Activated naive CD4-positive, alpha-beta T cell treated with anti-CD3 and anti-CD28 coated beads, Interleukin-2, amount 50 U/mL, for 24 hours (primary cell): Measurements from ENCODE around the gene TALDO1.

Source experiments
- H3K27ac Mint-ChIP-seq: one replicate; pipeline ENCODE4 v1.8.0; 2021; ENCODE audit warnings: mild to moderate bottlenecking, mixed read lengths
- H3K27me3 Mint-ChIP-seq: one replicate; pipeline ENCODE4 v1.8.0; 2021; ENCODE audit warnings: mixed read lengths
- H3K36me3 Mint-ChIP-seq: one replicate; pipeline ENCODE4 v1.8.0; 2021; ENCODE audit warnings: mixed read lengths
- H3K4me1 Mint-ChIP-seq: one replicate; pipeline ENCODE4 v1.8.0; 2021; ENCODE audit warnings: mixed read lengths
- H3K4me3 Mint-ChIP-seq: one replicate; pipeline ENCODE4 v1.8.0; 2021; ENCODE audit warnings: mild to moderate bottlenecking, mixed read lengths
- H3K9me3 Mint-ChIP-seq: one replicate; pipeline ENCODE4 v1.8.0; 2021; ENCODE audit warnings: mixed read lengths

Gene TALDO1

DNA sequence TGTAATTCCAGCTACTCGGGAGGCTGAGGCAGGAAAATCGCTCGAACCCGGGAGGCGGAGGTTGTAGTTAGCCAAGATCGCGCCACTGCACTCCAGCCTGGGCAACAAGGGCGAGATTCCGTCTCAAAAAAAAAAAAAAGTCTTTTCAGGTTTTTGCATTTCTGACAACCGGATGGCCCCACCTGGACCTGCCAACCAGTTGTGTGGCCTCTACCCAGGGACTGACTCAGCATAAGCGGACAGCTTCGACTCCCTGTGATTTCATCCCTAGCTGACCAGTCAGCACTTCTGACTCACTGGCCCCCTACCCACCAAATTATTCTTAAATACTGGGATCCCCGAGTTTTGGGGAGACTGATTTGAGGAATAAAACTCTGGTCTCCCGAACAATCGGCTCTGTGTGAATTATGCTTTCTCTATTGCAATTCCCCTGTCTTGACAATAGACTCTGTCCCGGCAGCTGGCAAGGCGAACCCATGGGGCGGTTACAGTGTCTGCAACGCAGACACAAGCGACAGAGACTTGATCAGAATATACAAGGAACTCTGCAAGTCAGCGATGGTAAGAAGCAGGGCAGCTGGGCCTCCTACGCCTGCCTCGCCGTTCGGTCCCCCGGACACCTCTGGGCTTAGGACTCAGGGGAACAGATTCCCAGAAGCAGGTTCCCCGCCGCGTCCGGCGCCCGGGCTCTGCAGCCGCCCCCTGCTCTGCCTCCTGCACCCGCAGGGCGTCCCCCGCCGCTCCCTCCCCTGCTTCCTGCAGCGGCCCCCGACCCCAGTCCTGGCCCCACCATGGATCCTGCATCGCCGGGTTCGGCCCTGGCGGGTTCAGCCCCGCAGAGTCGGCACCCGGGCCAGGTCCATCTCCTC, 741 bp upstream of the TALDO1 start:
- Mint-ChIP-seq H3K27me3 (no peaks in the 10 kb centered on the region), H3K4me3 (peak overlapping the region; percentile 88), H3K9me3 (no peaks in the 10 kb centered on the region), H3K4me1 (peaks cover 13% of the 10 kb centered on the region), H3K36me3 (no peaks in the 10 kb centered on the region), H3K27ac (peak overlapping the region; percentile 86)

DNA sequence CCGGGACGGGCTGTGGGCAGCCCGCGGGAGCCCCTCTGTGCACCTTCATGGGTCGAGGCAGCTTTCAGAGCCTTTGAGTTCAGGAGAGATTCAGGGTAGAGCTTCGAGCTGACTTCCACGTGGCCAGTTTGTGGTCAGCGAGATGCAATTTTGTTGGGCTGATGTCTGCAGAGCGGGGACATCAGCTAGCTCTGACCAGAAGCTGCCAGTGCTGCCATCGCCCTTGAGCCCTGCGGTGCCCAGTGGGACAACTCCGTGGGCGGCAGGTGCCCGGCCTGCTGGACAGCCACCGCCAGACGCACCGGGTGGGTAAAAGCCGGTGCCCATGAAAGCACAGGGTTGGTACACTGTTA, 719 bp downstream of the TALDO1 start:
- H3K4me3 Mint-ChIP-seq = peak overlapping the region; percentile 90
- H3K27me3 Mint-ChIP-seq = no peaks in the 10 kb centered on the region
- no peaks in the 10 kb centered on the region for H3K9me3 Mint-ChIP-seq
- peak overlapping the region; percentile 94 for H3K27ac Mint-ChIP-seq
- peaks cover 18% of the 10 kb centered on the region for H3K4me1 Mint-ChIP-seq
- no peaks in the 10 kb centered on the region for H3K36me3 Mint-ChIP-seq

- Mint-ChIP-seq H3K27me3 (no peaks in the 10 kb centered on the region), H3K27ac (peak overlapping the region; percentile 35), H3K9me3 (no peaks in the 10 kb centered on the region)
Observed at GRCh38 chr11:749731-750130, 2.5 kb downstream of the TALDO1 start.

GRCh38 chr11:760236-760635, 13.0 kb downstream of the TALDO1 start:
- Mint-ChIP-seq H3K9me3 (no peaks in the 10 kb centered on the region), H3K4me1 (no peaks in the 10 kb centered on the region), H3K27ac (no peak overlapping the region), H3K36me3 (peaks cover 7% of the 10 kb centered on the region), H3K27me3 (no peaks in the 10 kb centered on the region), H3K4me3 (no peak overlapping the region)

More at GRCh38 chr11:749731-750130, 2.5 kb downstream of the TALDO1 start:
- H3K4me3 Mint-ChIP-seq = peak overlapping the region; percentile 70
- H3K36me3 Mint-ChIP-seq = no peaks in the 10 kb centered on the region
- peaks cover 18% of the 10 kb centered on the region for H3K4me1 Mint-ChIP-seq

DNA sequence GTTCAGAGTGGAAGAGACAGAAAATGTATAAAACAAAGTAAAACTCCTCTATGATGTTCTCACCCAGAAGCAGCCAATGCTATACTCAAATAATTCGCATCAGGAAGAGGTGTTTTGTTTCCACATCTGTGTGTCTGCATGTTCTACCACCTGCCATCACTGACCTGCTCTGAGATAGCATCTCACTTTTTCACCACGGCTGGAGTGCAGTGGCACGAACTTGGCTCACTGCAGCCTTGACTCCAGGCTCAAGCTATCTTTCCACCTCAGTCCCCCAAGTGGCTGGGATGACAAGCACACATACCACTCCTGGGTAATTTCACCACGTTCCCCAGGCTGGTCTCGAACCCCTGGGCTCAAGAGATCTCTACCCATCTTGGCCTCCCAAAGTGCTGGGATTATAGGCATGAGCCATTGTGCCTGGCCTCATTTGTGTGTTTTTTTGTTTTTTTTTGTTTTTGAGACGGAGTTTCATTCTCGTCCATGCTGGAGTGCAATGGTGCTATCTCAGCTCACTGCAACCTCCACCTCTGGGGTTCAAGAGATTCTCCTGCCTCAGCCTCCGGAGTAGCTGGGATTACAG, 14.4 kb downstream of the TALDO1 start:
- no peaks in the 10 kb centered on the region for H3K4me1 Mint-ChIP-seq

GRCh38 chr11:762421-763072, 15.3 kb downstream of the TALDO1 start:
- Mint-ChIP-seq H3K4me3 (no peak overlapping the region), H3K9me3 (no peaks in the 10 kb centered on the region), H3K27me3 (no peaks in the 10 kb centered on the region), H3K4me1 (no peaks in the 10 kb centered on the region), H3K27ac (no peak overlapping the region), H3K36me3 (peaks cover 3% of the 10 kb centered on the region)

More for the DNA sequence above, 14.4 kb downstream of the TALDO1 start:
- Mint-ChIP-seq H3K36me3 (peaks cover 7% of the 10 kb centered on the region), H3K27me3 (no peaks in the 10 kb centered on the region), H3K9me3 (no peaks in the 10 kb centered on the region), H3K4me3 (no peak overlapping the region), H3K27ac (no peak overlapping the region)

DNA sequence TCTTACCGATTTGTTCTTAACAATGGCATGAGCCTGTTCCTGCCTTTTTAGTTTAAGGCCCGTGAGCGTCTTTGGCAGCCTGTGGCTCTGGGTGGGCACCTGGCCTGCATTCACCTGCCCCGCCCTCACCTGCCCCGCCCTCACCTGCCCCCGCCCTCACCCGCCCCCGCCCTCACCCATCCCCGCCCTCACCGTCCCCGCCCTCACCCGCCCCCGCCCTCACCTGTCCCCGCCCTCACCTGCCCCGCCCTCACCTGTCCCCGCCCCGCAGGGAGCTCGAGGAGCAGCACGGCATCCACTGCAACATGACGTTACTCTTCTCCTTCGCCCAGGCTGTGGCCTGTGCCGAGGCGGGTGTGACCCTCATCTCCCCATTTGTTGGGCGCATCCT, 15.8 kb downstream of the TALDO1 start:
- Mint-ChIP-seq H3K9me3 (no peaks in the 10 kb centered on the region), H3K4me1 (no peaks in the 10 kb centered on the region), H3K4me3 (no peak overlapping the region), H3K27me3 (no peaks in the 10 kb centered on the region), H3K36me3 (peaks cover 2% of the 10 kb centered on the region), H3K27ac (no peak overlapping the region)

DNA sequence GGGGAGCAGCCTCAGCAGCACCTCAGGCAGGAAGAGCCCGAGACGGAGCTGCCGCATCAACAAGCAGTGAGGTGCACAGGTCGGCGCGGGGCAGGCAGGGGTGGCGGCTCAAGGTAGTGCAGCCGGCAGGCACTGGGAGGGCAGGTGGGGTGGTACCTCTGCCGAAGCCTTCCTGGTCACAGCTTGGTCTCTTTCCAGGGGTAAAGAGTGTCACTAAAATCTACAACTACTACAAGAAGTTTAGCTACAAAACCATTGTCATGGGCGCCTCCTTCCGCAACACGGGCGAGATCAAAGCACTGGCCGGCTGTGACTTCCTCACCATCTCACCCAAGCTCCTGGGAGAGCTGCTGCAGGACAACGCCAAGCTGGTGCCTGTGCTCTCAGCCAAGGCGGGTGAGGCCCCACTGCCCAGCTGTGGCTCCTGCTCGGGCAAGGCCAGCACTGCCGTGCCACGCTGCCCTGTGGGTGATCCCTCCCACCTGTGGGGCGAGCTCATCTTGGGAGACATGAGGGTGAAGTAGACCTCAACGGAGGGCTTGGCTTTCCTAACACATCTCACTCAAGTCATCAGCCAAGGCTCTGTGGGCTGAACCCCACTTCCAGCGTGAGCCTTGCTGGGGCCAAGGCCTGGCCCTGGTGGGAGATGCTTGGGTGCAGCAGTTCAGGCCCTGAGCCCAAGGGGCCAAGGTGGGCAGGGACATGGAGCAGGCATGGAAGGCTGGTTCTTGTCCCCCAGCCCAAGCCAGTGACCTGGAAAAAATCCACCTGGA, 16.5 kb downstream of the TALDO1 start:
- peaks cover 2% of the 10 kb centered on the region for H3K36me3 Mint-ChIP-seq
- no peaks in the 10 kb centered on the region for H3K9me3 Mint-ChIP-seq
- no peaks in the 10 kb centered on the region for H3K27me3 Mint-ChIP-seq
- H3K4me3 Mint-ChIP-seq = no peak overlapping the region
- H3K27ac Mint-ChIP-seq = no peak overlapping the region
- no peaks in the 10 kb centered on the region for H3K4me1 Mint-ChIP-seq

DNA sequence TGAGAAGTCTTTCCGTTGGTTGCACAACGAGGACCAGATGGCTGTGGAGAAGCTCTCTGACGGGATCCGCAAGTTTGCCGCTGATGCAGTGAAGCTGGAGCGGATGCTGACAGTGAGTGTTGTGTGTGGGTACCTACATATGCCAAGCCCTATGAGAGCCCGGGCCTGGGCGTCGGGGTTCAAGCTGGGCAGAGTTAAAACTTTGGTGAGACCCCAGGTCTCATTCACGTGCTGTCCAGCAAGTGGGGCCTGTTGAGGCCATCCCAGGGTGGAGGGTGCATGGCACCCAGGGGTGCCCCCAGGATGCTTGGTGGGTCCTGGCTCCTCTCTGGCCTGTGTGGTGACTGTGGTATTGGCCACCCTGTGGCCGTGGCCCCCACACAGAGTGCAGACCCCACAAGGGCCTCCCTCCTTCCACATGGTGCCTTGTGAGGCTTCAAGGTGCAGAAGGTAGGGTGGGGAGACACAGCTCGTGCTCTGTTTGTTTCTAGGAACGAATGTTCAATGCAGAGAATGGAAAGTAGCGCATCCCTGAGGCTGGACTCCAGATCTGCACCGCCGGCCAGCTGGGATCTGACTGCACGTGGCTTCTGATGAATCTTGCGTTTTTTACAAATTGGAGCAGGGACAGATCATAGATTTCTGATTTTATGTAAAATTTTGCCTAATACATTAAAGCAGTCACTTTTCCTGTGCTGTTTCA, 17.2 kb downstream of the TALDO1 start:
- no peak overlapping the region for H3K4me3 Mint-ChIP-seq
- no peaks in the 10 kb centered on the region for H3K4me1 Mint-ChIP-seq
- H3K27me3 Mint-ChIP-seq = no peaks in the 10 kb centered on the region
- no peak overlapping the region for H3K27ac Mint-ChIP-seq
- peaks cover 2% of the 10 kb centered on the region for H3K36me3 Mint-ChIP-seq
- no peaks in the 10 kb centered on the region for H3K9me3 Mint-ChIP-seq

DNA sequence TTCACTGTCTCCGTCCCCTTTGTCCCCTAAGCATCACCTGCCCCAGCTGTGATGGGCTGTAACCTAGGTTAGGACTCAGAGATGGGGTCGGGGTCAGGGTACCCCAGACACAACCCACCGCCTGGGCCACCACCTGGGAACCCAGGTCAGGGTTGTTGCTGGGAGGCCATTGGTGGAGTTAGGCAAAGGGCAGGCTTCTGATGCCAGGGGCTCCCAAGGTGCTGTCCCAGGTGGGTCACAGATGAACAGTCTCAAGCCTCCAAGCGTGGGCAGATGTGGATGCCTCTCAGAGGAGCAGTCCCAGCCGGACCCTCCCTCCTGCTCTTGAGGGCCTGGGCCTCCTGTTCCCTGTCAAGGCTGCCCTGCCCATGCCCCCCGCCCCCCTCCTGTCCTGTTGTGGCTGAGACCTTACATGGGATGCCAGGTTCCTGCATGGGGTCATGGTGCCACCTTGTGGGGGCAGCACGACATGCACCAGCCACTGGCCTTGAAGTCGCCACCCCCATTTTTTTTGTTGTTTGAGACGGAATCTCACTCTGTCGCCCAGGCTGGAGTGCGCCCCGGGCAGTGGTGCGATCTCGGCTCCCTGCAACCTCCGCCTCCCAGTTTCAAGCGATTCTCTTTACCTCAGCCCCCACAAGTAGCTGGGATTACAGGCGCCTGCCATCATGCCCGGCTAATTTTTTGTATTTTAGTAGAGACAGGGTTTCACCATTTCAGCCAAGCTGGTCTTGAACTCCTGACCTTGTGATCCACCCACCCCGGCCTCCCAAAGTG, 17.9 kb downstream of the TALDO1 start:
- Mint-ChIP-seq H3K27me3 (no peaks in the 10 kb centered on the region), H3K4me3 (no peak overlapping the region), H3K36me3 (peaks cover 2% of the 10 kb centered on the region), H3K4me1 (no peaks in the 10 kb centered on the region), H3K27ac (no peak overlapping the region), H3K9me3 (no peaks in the 10 kb centered on the region)

DNA sequence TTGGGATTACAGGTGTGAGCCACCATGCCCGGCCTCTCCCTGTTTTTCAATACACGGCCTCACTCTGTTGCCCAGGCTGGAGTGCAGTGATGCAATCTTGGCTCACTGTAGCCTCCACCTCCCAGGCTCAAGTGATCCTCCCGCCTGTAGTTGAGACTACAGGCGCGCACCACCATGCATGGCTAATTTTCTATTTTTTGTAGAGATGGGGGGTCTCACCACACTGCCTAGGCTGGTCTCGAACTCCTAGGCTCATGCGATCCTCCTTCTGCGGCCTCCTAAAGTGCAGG, 18.5 kb downstream of the TALDO1 start:
- H3K27ac Mint-ChIP-seq = no peak overlapping the region
- H3K4me1 Mint-ChIP-seq = no peaks in the 10 kb centered on the region
- no peaks in the 10 kb centered on the region for H3K9me3 Mint-ChIP-seq
- peaks cover 2% of the 10 kb centered on the region for H3K36me3 Mint-ChIP-seq
- H3K4me3 Mint-ChIP-seq = no peak overlapping the region
- no peaks in the 10 kb centered on the region for H3K27me3 Mint-ChIP-seq

DNA sequence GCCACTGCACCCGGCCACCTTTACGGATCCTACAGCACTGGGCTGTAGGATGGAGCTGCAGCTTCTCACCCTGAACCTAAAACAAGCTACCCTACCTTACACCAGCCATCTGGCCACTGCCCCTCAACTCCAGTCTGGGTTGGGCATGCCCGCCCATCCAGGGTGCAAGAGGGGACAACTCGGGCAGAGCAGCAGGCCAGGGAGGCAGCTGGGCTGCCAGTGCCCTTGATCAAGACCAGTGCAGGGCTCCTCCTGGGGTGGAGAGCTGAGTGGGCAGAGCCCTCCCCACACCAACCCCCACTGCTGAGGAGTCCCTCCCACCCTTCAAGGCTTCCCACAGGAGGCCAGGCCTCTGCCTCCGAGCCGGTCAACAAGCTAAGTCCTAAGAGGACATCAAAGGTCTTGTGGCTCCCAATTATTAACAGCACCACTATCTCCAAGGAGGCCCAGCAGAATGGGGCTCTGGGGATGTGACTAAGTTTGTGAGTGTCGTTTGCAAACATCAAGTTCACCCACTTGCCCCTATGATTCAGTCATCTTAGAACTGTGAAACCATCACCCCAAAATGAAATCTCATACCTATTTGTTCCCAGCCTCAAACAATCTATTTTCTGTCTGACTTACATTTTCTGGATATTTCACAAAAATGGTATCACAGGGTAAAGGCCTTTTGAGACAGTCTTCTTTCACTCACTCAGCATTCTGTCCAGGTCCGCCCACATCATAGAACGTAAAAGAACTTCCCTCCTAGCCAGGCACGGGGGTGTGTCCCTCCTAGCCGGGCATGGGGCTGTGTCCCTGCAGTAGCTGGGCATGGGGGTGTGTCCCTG, 19.1 kb downstream of the TALDO1 start:
- no peak overlapping the region for H3K27ac Mint-ChIP-seq

GRCh38 chr11:766936-767210, 19.6 kb downstream of the TALDO1 start:
- H3K36me3 Mint-ChIP-seq = peaks cover 2% of the 10 kb centered on the region

More for the DNA sequence above, 19.1 kb downstream of the TALDO1 start:
- no peaks in the 10 kb centered on the region for H3K27me3 Mint-ChIP-seq
- H3K36me3 Mint-ChIP-seq = peaks cover 2% of the 10 kb centered on the region
- H3K4me3 Mint-ChIP-seq = no peak overlapping the region
- no peaks in the 10 kb centered on the region for H3K9me3 Mint-ChIP-seq
- no peaks in the 10 kb centered on the region for H3K4me1 Mint-ChIP-seq

DNA sequence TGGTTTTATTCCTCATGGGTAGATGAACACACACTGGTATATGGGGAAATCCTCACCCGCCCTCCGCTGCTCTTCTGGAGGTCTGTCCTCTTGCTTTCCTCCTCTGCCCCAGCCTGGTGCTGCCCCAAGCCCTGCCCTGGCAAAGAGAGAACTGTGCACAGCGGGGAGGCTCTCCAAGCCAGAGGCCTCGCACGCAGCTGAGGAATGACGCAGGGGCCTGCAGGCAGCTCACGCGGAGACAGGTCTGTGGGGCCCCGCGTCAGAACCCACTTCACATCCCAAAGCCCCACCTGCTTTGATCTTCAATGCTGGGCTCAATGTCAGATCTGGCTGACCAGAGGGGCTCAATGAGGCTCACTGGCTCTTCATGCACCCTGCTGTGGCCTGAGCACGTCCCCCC, 20.0 kb downstream of the TALDO1 start:
- no peaks in the 10 kb centered on the region for H3K9me3 Mint-ChIP-seq
- no peak overlapping the region for H3K4me3 Mint-ChIP-seq
- H3K36me3 Mint-ChIP-seq = peaks cover 2% of the 10 kb centered on the region
- no peaks in the 10 kb centered on the region for H3K27me3 Mint-ChIP-seq
- H3K27ac Mint-ChIP-seq = peak overlapping the region; percentile 35
- no peaks in the 10 kb centered on the region for H3K4me1 Mint-ChIP-seq

More at GRCh38 chr11:766936-767210, 19.6 kb downstream of the TALDO1 start:
- H3K27me3 Mint-ChIP-seq = no peaks in the 10 kb centered on the region
- no peak overlapping the region for H3K27ac Mint-ChIP-seq
- no peaks in the 10 kb centered on the region for H3K4me1 Mint-ChIP-seq
- no peak overlapping the region for H3K4me3 Mint-ChIP-seq
- no peaks in the 10 kb centered on the region for H3K9me3 Mint-ChIP-seq
